NCI-H187 (cell line): Measurements from ENCODE around the gene CARMIL1.

Source experiments
- DNase-seq, 2 experiments: peaks; one replicate each; lab custom pipeline; 2025; lab: John Stamatoyannopoulos, UW

The CARMIL1 gene

GRCh38 chr6:25337431-25337830, 58.3 kb downstream of the CARMIL1 start:
- DNase-seq = no peak

GRCh38 chr6:25340431-25341202, 61.4 kb downstream of the CARMIL1 start:
- no peak for DNase-seq

DNA sequence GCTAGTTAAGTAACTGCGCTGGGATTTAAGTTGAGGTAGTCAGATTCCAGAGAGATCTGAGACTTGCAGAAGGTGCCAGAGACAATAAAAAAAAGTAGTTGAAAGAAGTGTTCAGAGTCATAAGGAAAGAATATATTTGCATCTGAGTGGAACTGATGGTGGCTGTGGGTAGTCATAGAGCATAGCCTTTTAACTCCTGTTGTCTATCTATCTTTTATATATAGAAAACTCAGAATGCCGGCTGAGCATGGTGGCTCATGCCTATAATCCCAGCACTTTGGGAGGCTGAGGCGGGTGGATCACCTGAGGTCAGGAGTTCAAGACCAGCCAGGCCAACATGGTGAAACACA, 62.0 kb downstream of the CARMIL1 start:
- no peak for DNase-seq

DNA sequence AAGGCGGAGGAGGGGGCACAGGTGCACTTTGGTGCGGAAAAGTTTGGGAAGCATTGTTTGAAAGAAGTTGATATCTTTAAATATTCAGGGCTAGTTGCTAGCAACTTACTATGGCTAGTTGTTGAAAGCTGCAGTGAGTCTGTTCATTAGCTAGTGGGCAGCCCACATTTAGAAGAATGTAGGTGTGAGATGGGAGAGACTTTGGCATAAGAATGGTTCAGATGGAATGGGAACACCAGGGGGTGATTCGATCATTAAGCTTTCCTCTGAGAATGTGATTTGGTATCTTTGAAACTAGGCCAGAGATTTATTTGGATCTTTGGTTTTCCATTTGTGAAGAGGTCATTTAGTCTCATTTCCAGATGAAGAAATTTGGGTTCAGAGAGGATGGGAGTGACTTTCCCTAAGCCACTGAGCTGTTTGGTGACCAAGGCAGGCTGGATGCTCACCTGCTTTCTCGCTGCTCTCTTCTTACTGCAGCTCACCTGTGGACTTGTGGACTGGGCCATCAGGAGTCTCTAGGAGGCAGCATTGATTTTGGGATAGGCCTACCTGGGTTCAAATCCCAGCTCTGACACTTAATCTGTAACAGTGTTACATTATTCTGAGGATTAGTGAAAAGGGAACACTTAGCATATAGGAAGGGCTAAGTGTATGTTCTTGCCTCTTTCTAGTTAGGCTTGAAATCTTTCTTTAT, 62.9 kb downstream of the CARMIL1 start:
- DNase-seq = no peak

GRCh38 chr6:25342802-25343201, 63.6 kb downstream of the CARMIL1 start:
- no peak for DNase-seq

- DNase-seq = no peak
Measured at GRCh38 chr6:25343984-25344383, 64.8 kb downstream of the CARMIL1 start.

DNA sequence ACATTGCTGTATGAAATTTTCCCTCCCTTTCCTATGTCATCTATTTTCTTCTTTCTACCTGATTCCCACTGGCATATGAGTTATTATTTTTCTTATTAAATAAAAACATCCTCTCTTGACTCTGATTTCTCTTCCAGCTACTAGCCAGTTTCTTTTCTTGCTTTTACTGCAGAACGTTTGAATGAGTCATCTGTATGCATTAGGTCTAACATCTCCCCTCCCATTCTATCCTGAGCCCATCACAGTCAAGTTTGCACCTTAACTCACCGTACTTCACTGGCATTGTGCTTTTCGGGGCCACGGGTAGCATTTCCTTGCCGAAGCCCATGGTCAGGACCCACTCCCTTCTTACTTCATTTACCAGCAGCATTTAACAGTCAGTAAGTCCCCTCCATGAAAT, 65.7 kb downstream of the CARMIL1 start:
- DNase-seq = no peak

- DNase-seq = peak in 1 of 2 experiments; percentile 11
Measured at GRCh38 chr6:25346064-25346463, 66.9 kb downstream of the CARMIL1 start.

DNA sequence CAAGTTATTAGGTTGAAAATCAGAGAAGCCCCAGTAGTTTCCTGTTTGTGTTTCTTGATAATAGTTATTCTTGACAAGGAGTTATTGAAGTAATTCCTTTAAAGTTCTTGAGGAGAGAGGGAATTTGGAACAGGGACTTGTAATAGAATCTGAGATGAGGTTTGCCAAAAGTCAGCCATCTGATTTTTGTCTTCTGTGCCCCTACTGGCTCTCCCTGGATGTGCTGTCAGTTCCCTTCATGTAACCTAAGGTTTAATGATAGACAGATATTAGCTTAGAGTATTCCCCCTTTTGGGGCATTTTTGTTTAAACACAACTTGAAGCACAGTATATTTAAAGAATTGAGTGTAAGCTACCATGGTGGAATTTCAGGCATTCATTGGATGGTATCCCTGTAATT, 71.4 kb downstream of the CARMIL1 start:
- no peak for DNase-seq

GRCh38 chr6:25351485-25351884, 72.3 kb downstream of the CARMIL1 start:
- no peak for DNase-seq

- no peak for DNase-seq
Measured at GRCh38 chr6:25352285-25352684, 73.1 kb downstream of the CARMIL1 start.

- DNase-seq = no peak
Measured at GRCh38 chr6:25354078-25354932, 75.1 kb downstream of the CARMIL1 start.

DNA sequence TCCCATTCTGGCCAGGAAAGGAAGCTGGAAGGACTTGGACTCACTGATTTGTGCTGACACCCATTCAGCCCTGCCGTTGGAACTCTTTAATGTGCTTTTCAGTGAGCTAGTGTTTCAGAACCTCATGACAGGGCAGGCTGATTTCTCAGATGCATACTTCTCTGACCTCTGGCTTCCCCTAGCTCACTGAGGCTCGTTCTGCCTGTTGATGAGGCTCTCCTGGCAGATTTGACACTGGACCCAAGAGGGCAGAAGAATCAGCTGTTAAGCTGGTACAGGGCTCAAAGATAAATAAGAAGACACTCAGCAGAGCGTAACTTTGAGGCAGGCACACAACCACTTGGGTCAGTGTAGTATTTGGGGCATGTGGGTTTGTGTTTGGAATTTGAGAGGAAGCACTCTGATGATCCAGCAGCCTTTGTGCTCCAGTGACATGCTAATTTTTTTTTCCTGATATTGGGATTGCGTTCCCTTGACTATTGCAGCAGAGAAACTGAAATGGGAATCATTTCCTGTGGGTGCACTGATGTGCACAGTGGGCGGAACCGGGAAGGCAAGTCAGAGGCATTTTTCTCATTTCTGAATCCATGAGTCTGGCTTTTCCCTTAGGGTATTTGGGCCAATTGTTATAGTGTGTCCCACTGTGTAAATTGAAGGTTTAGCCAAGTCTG, 80.2 kb downstream of the CARMIL1 start:
- DNase-seq = no peak

DNA sequence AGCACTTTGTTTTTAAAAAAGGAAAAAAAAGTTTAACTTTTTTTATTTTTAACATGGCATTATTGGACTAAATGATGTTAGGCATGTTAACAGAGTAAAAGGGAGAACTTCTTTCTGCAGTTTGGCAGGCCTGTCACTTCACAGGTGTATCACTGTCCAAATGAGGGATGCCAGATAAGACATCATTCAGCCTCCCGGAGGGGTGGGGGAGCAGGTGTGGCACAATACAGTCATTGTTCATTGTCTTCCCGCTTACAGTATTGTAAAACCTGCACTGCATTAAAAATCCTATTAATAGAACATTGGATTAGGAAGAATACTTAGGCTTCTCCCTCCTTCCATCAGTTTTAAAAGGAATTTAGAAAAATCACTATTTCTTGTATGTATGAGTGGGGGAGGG, 80.7 kb downstream of the CARMIL1 start:
- no peak for DNase-seq

GRCh38 chr6:25360621-25361020, 81.4 kb downstream of the CARMIL1 start:
- no peak for DNase-seq

DNA sequence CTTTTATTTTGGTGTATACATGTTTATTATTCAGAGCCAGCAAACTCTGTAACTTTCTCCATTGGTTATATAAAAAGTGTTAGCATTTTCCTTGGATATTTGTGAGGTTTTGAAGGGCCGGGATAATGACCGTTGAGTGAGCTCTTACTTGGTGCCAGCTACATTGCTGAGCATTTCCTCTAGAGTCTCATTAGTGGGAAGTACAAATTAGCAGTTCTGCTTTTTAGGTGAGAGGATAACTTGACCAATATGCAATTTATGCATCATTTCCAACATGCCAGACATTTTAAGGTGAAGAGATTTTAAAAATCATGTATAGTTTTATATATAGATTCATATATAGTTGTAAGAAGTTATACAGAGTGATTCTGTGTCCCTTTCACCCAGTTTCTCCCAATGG, 84.3 kb downstream of the CARMIL1 start:
- no peak for DNase-seq

DNA sequence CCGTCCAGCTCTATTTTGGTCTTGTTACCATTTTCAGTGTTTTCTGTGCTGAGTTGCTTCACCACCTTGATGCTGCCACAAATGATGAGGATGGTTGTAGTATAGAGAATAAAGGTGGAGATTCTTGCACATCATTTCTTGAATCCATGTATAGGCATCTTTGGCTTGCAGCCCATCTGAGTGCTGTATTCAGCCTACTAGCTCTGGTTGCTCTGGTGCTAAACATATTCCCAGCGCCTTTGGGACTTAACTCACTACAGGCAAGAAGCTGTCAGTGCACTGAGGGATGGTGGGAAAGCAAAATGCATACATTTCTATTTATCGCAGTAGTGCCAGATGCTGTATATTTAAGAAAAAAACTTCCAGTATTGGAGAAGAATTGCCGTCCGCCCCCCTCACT, 86.0 kb downstream of the CARMIL1 start:
- DNase-seq = no peak

DNA sequence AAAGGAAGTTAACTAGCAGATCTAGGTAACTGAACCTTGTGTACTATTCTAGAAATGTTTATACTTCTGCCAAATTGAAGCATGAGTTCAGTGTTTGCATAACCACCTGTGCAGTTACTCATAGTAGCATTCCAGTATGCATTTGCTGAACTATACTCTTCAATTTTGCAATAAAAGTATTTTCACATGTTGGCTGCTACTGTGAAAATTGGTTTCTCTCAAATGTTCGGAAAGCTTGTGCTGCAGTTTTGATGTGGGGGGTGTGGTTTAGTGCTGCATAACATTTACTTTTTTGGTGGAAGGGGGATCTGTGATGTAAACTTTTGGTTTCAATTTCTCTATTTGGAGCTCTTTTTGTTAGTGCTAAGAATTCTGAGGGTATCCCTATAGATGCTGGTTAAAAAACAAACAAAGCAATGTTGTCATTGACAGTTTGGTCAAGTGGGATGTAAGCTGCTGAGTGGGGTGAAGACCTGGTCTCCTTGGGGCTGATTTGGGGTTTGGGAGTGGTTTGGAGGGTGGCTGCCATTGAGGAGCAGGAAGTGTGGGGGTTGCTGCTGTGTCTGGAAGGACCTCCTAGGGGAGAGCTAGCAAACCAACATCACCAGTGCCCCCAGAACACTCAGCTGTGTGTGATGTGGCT, 87.8 kb downstream of the CARMIL1 start:
- no peak for DNase-seq

- DNase-seq = no peak
Measured at GRCh38 chr6:25369036-25369432, 89.9 kb downstream of the CARMIL1 start.

- peak; percentile 11 to 53 for DNase-seq
Measured at GRCh38 chr6:25369433-25370177, 90.4 kb downstream of the CARMIL1 start.
